ENCODE data around the gene PRDM12. TPM values are rescaled to one million over a fixed set of nuclear protein-coding genes. Genes with fewer than 3 reads are reported as not detected.

Gene PRDM12
- total and polyA plus RNA-seq, 2 experiments from 2014 or later = 0.11 TPM; not detected in 1

- H3K4me1 ChIP-seq (ENCODE audit: insufficient read depth) = peaks cover 6% of the 10 kb centered on the region
- H3K4me2 ChIP-seq = no peak overlapping the region
- no peaks in the 10 kb centered on the region for H3K36me3 ChIP-seq (ENCODE audit: insufficient read depth)
- H3F3A ChIP-seq (replicated peaks; ENCODE audit: low read depth) = no peaks in the 10 kb centered on the region
- peak overlapping the region; percentile 6; the same call in 1 of the 3 replicates for H3K4me3 Mint-ChIP-seq
- no peak for TF ChIP-seq NANOG (IDR thresholded peaks at IDR 0.05; ENCODE audit: borderline replicate concordance)
- TF ChIP-seq ZNF114 (CRISPR knock-in tag; IDR thresholded peaks at IDR 0.05) = no peak
- no peak for TF ChIP-seq REST (IDR thresholded peaks at IDR 0.05; ENCODE audit: unreplicated experiment)
- no peak for TF ChIP-seq ZNF462 (CRISPR knock-in tag; IDR thresholded peaks at IDR 0.05)
- no peak for TF ChIP-seq ZNF331 (CRISPR knock-in tag; IDR thresholded peaks at IDR 0.05; ENCODE audit: low read depth)
- TF ChIP-seq ETS1 (IDR thresholded peaks at IDR 0.05) = no peak
- no peak for TF ChIP-seq EZH2 (IDR thresholded peaks at IDR 0.05; ENCODE audit: low read depth, unreplicated experiment)
- TF ChIP-seq CREB1 (CRISPR knock-in tag; IDR thresholded peaks at IDR 0.05; ENCODE audit: low read depth) = no peak
- no peak for TF ChIP-seq EZH2phosphoT487 (IDR thresholded peaks at IDR 0.05; ENCODE audit: unreplicated experiment)
- TF ChIP-seq POLR2AphosphoS5 (IDR thresholded peaks at IDR 0.05; ENCODE audit: low read depth) = no peak
- TF ChIP-seq STAT1 (IDR thresholded peaks at IDR 0.05; ENCODE audit: unreplicated experiment) = no peak
- TF ChIP-seq CTCF (conservative IDR thresholded peaks at IDR 0.05; ENCODE audit: low read depth in 2 of 2) = no peak
- no peak for TF ChIP-seq JUNB (IDR thresholded peaks at IDR 0.05; ENCODE audit: unreplicated experiment)
- H3K36me3 Mint-ChIP-seq (ENCODE audit: low read depth) = peaks cover 4% of the 10 kb centered on the region; the same call in 2 of the 3 replicates
- H3K27ac ChIP-seq (ENCODE audit: low read depth) = no peak overlapping the region
- 0 out of 2 replicates have a peak overlapping the region, but pooled peaks have one; percentile 25 for H3K27ac Mint-ChIP-seq
- H3K79me2 ChIP-seq (replicated peaks; ENCODE audit: insufficient read depth) = peaks cover 9% of the 10 kb centered on the region
- H3K27me3 Mint-ChIP-seq (ENCODE audit: insufficient read depth, low read depth, poor library complexity) = peaks cover 15% of the 10 kb centered on the region
- no peaks in the 10 kb centered on the region; the same call in 1 of the 2 replicates for H4K20me1 ChIP-seq (replicated peaks; ENCODE audit: insufficient read depth)
- ATAC-seq (no peak), DNase-seq (ENCODE audit: low spot score) (no peak)
- no peaks in the 10 kb centered on the region for H3K27me3 ChIP-seq (ENCODE audit: insufficient read depth)
- H2AFZ ChIP-seq = no peak overlapping the region
- no peaks in the 10 kb centered on the region for H3K9me2 ChIP-seq (ENCODE audit: insufficient read depth)
- H3K4me3 ChIP-seq = no peak overlapping the region
- peaks cover 30% of the 10 kb centered on the region for H3K4me1 Mint-ChIP-seq
- peaks cover 12% of the 10 kb centered on the region; the same call in 2 of the 3 replicates for H3K9me3 Mint-ChIP-seq
Measured at GRCh38 chr9:130689572-130689936, 25.2 kb downstream of the PRDM12 start.

All from GM23338 (cell line).